GM23338 (cell line): ENCODE data around the gene FFAR3. TPM values are rescaled to one million over a fixed set of nuclear protein-coding genes. Genes with fewer than 3 reads are reported as not detected.
"Not testable (repeated sequence)": the region's sequence is repeated elsewhere in the genome, so short reads cannot be mapped to it uniquely, and the experiment has no call there.

Experiments used
- ATAC-seq: fragments of 200-7000 bp; cut with Tn5 transposase; 3 replicates; pipeline ENCODE4 v1.9.1; 2020
- DNase-seq: peaks from one replicate; pipeline ENCODE4 v3.0.0-alpha.2; 2015; ENCODE audit warnings: low spot score
- H2AFZ ChIP-seq: fragments of 200-600 bp; sonication (generic); 2 replicates; pipeline ENCODE4 v1.8.0; 2016; ENCODE audit warnings: antibody characterized with exemption, mild to moderate bottlenecking, moderate library complexity
- H3F3A ChIP-seq: fragments of 200-600 bp; sonication (generic); replicated peaks from 2 replicates; pipeline ENCODE4 v1.8.0; 2017; ENCODE audit warnings: antibody characterized with exemption, mixed run types, low read depth
- H3K27ac ChIP-seq: fragments of 200-600 bp; sonication (generic); 2 replicates; pipeline ENCODE4 v1.6.1; 2016; ENCODE audit warnings: low read depth
- H3K27me3 ChIP-seq: fragments of 200-600 bp; sonication (generic); 2 replicates; pipeline ENCODE4 v1.8.0; 2016; ENCODE audit warnings: mild to moderate bottlenecking, mixed run types, moderate library complexity; ENCODE audit not compliant: insufficient read depth
- H3K36me3 ChIP-seq: fragments of 200-600 bp; sonication (generic); 2 replicates; pipeline ENCODE4 v1.8.0; 2016; ENCODE audit warnings: mild to moderate bottlenecking; ENCODE audit not compliant: insufficient read depth
- H3K4me1 ChIP-seq: fragments of 200-600 bp; sonication (generic); 2 replicates; pipeline ENCODE4 v1.8.0; 2016; ENCODE audit warnings: mild to moderate bottlenecking, moderate library complexity; ENCODE audit not compliant: insufficient read depth
- H3K4me2 ChIP-seq: fragments of 200-600 bp; sonication (generic); 2 replicates; pipeline ENCODE4 v1.7.1; 2017; ENCODE audit warnings: mixed run types
- H3K4me3 ChIP-seq: fragments of 200-600 bp; sonication (generic); 2 replicates; pipeline ENCODE4 v1.6.1; 2016; ENCODE audit warnings: mixed run types
- H3K79me2 ChIP-seq: fragments of 200-600 bp; sonication (generic); replicated peaks from 2 replicates; pipeline ENCODE4 v1.8.0; 2017; ENCODE audit warnings: mild to moderate bottlenecking; ENCODE audit not compliant: insufficient read depth
- H3K9me2 ChIP-seq: fragments of 200-600 bp; sonication (generic); 2 replicates; pipeline ENCODE4 v1.8.0; 2017; ENCODE audit not compliant: insufficient read depth
- H4K20me1 ChIP-seq: fragments of 200-600 bp; sonication (generic); replicated peaks from 2 replicates; pipeline ENCODE4 v1.8.0; 2017; ENCODE audit warnings: mild to moderate bottlenecking; ENCODE audit not compliant: insufficient read depth
- H3K27ac Mint-ChIP-seq: 2 replicates; pipeline ENCODE4 v1.8.0; 2020; ENCODE audit warnings: inconsistent platforms, mild to moderate bottlenecking, moderate library complexity, mixed read lengths
- H3K27me3 Mint-ChIP-seq: 3 replicates; pipeline ENCODE4 v1.8.0; 2022; ENCODE audit warnings: low read depth, mild to moderate bottlenecking, moderate library complexity, mixed read lengths, inconsistent platforms; ENCODE audit not compliant: insufficient read depth, poor library complexity
- H3K36me3 Mint-ChIP-seq: 3 replicates; pipeline ENCODE4 v1.8.0; 2021; ENCODE audit warnings: low read depth, mild to moderate bottlenecking, inconsistent platforms, moderate library complexity, mixed read lengths
- H3K4me1 Mint-ChIP-seq: 3 replicates; pipeline ENCODE4 v1.8.0; 2020; ENCODE audit warnings: mild to moderate bottlenecking, inconsistent platforms, mixed read lengths
- H3K4me3 Mint-ChIP-seq: 3 replicates; pipeline ENCODE4 v1.8.0; 2021; ENCODE audit warnings: moderate library complexity, mild to moderate bottlenecking, inconsistent platforms, mixed read lengths
- H3K9me3 Mint-ChIP-seq: 3 replicates; pipeline ENCODE4 v1.8.0; 2020; ENCODE audit warnings: moderate library complexity, mild to moderate bottlenecking, inconsistent platforms, mixed read lengths
- CREB1 ChIP-seq: fragments of 250-450 bp; sonication (Bioruptor Pico); IDR thresholded peaks from 2 replicates; pipeline ENCODE4 v1.5.0; 2020; ENCODE audit warnings: low read depth, mild to moderate bottlenecking, moderate library complexity
- EZH2 ChIP-seq: fragments of 200-600 bp; sonication (generic); IDR thresholded peaks from one replicate; pipeline ENCODE4 v1.8.0; 2017; ENCODE audit warnings: antibody characterized with exemption, mild to moderate bottlenecking, low read depth; ENCODE audit not compliant: unreplicated experiment
- JUNB ChIP-seq: IDR thresholded peaks from one replicate; pipeline ENCODE4 v1.6.1; 2016; ENCODE audit warnings: antibody characterized with exemption; ENCODE audit not compliant: unreplicated experiment
- STAT1 ChIP-seq: IDR thresholded peaks from one replicate; pipeline ENCODE4 v1.6.1; 2016; ENCODE audit warnings: antibody characterized with exemption; ENCODE audit not compliant: unreplicated experiment
- ZNF331 ChIP-seq: fragments of 250-450 bp; sonication (Bioruptor Pico); IDR thresholded peaks from 2 replicates; pipeline ENCODE4 v1.5.0; 2020; ENCODE audit warnings: low read depth, mild to moderate bottlenecking, moderate library complexity
- polyA plus RNA-seq: library from polyadenylated mRNA; unstranded; fragments of >200 nt; fragmentation: Nextera tagmentation; extraction: Ambion mirVana; gene quantifications from 2 replicates; pipeline ENCODE4 v1.2.1, GENCODE V29; 2016
- total RNA-seq: library from RNA; depleted of rRNA; stranded (reverse); fragments of >200 nt; shearing (Covaris generic); gene quantifications from 2 replicates; pipeline ENCODE4 v1.2.3, GENCODE V29; 2014
- TF ChIP-seq, protein P1 (sequence below), 2 experiments: fragments of 200-600 bp in 1 of 2; sonication (generic) in 1 of 2; conservative IDR thresholded peaks; 2 replicates each; pipeline versions ENCODE4 v1.5.1 to v1.6.1; 2016 to 2017; ENCODE audit warnings: antibody characterized with exemption in 2 of 2, low read depth in 2 of 2, mild to moderate bottlenecking in 2 of 2, moderate library complexity in 1 of 2
- TF ChIP-seq, protein P2 (sequence below): IDR thresholded peaks from one replicate; pipeline ENCODE4 v1.6.1; 2018; ENCODE audit warnings: antibody characterized with exemption; ENCODE audit not compliant: unreplicated experiment

The FFAR3 gene
- total and polyA plus RNA-seq, 2 experiments from 2014 or later: 0.35 TPM; not detected in 1

DNA sequence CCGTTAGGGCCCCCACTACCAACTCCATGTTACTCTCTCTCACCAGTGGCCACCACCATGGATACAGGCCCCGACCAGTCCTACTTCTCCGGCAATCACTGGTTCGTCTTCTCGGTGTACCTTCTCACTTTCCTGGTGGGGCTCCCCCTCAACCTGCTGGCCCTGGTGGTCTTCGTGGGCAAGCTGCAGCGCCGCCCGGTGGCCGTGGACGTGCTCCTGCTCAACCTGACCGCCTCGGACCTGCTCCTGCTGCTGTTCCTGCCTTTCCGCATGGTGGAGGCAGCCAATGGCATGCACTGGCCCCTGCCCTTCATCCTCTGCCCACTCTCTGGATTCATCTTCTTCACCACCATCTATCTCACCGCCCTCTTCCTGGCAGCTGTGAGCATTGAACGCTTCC is 574 bp downstream of the FFAR3 start:
- H3K36me3 ChIP-seq, H3K4me3 Mint-ChIP-seq, H3K79me2 ChIP-seq, H3K4me1 ChIP-seq, H4K20me1 ChIP-seq, H3K4me3 ChIP-seq, H3K9me3 Mint-ChIP-seq, H3K4me1 Mint-ChIP-seq, H3K4me2 ChIP-seq, H3K27ac ChIP-seq, H3K27me3 ChIP-seq, DNase-seq, ATAC-seq, H3K36me3 Mint-ChIP-seq, H3F3A ChIP-seq, H3K9me2 ChIP-seq, H2AFZ ChIP-seq, H3K27ac Mint-ChIP-seq, H3K27me3 Mint-ChIP-seq: not testable (repeated sequence)
- TF ChIP-seq, protein P1, sequence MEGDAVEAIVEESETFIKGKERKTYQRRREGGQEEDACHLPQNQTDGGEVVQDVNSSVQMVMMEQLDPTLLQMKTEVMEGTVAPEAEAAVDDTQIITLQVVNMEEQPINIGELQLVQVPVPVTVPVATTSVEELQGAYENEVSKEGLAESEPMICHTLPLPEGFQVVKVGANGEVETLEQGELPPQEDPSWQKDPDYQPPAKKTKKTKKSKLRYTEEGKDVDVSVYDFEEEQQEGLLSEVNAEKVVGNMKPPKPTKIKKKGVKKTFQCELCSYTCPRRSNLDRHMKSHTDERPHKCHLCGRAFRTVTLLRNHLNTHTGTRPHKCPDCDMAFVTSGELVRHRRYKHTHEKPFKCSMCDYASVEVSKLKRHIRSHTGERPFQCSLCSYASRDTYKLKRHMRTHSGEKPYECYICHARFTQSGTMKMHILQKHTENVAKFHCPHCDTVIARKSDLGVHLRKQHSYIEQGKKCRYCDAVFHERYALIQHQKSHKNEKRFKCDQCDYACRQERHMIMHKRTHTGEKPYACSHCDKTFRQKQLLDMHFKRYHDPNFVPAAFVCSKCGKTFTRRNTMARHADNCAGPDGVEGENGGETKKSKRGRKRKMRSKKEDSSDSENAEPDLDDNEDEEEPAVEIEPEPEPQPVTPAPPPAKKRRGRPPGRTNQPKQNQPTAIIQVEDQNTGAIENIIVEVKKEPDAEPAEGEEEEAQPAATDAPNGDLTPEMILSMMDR (conservative IDR thresholded peaks at IDR 0.05; ENCODE audit: low read depth in 2 of 2): peak; percentile 12 to 45; a peak in 2 of 4 replicates

- H3K4me3 Mint-ChIP-seq, H3K9me2 ChIP-seq, H3K9me3 Mint-ChIP-seq, H3K27me3 ChIP-seq, H3K36me3 ChIP-seq, H3K4me3 ChIP-seq, H3K27ac ChIP-seq, H3F3A ChIP-seq, H3K4me1 Mint-ChIP-seq, H2AFZ ChIP-seq, H3K79me2 ChIP-seq, H3K4me1 ChIP-seq, H4K20me1 ChIP-seq, H3K27ac Mint-ChIP-seq, DNase-seq, H3K36me3 Mint-ChIP-seq, H3K4me2 ChIP-seq, ATAC-seq, H3K27me3 Mint-ChIP-seq: not testable (repeated sequence)
Measured at GRCh38 chr19:35359395-35359794, 1.1 kb downstream of the FFAR3 start.

- H3K27ac Mint-ChIP-seq, H3K4me3 ChIP-seq, H3K36me3 ChIP-seq, ATAC-seq, H3K27me3 Mint-ChIP-seq, H3K27ac ChIP-seq, H2AFZ ChIP-seq, H3F3A ChIP-seq, H3K9me3 Mint-ChIP-seq, DNase-seq, H3K4me2 ChIP-seq, H4K20me1 ChIP-seq, H3K4me3 Mint-ChIP-seq, H3K36me3 Mint-ChIP-seq, H3K27me3 ChIP-seq, H3K9me2 ChIP-seq, H3K79me2 ChIP-seq, H3K4me1 ChIP-seq, H3K4me1 Mint-ChIP-seq: not testable (repeated sequence)
Measured at GRCh38 chr19:35360081-35360480, 1.8 kb downstream of the FFAR3 start.

- H3K27ac Mint-ChIP-seq: no peak overlapping the region
- Histone ChIP-seq H3K27ac (no peak overlapping the region), H3K4me1 (no peaks in the 10 kb centered on the region), H3F3A (no peaks in the 10 kb centered on the region), H3K79me2 (no peaks in the 10 kb centered on the region), H3K4me2 (no peak overlapping the region), H3K4me3 (no peak overlapping the region), H3K27me3 (no peaks in the 10 kb centered on the region), H3K36me3 (no peaks in the 10 kb centered on the region), H4K20me1 (no peaks in the 10 kb centered on the region), H3K9me2 (no peaks in the 10 kb centered on the region), H2AFZ (no peak overlapping the region)
- no peak overlapping the region for H3K4me3 Mint-ChIP-seq
- H3K36me3 Mint-ChIP-seq: no peaks in the 10 kb centered on the region
- no peaks in the 10 kb centered on the region for H3K9me3 Mint-ChIP-seq
- peaks cover 5% of the 10 kb centered on the region for H3K4me1 Mint-ChIP-seq
- ATAC-seq (no peak), DNase-seq (no peak)
- H3K27me3 Mint-ChIP-seq: peaks cover 2% of the 10 kb centered on the region
- no peak for TF ChIP-seq JUNB
- TF ChIP-seq ZNF331 (CRISPR knock-in tag): no peak
- TF ChIP-seq EZH2: no peak
- TF ChIP-seq, protein P2, sequence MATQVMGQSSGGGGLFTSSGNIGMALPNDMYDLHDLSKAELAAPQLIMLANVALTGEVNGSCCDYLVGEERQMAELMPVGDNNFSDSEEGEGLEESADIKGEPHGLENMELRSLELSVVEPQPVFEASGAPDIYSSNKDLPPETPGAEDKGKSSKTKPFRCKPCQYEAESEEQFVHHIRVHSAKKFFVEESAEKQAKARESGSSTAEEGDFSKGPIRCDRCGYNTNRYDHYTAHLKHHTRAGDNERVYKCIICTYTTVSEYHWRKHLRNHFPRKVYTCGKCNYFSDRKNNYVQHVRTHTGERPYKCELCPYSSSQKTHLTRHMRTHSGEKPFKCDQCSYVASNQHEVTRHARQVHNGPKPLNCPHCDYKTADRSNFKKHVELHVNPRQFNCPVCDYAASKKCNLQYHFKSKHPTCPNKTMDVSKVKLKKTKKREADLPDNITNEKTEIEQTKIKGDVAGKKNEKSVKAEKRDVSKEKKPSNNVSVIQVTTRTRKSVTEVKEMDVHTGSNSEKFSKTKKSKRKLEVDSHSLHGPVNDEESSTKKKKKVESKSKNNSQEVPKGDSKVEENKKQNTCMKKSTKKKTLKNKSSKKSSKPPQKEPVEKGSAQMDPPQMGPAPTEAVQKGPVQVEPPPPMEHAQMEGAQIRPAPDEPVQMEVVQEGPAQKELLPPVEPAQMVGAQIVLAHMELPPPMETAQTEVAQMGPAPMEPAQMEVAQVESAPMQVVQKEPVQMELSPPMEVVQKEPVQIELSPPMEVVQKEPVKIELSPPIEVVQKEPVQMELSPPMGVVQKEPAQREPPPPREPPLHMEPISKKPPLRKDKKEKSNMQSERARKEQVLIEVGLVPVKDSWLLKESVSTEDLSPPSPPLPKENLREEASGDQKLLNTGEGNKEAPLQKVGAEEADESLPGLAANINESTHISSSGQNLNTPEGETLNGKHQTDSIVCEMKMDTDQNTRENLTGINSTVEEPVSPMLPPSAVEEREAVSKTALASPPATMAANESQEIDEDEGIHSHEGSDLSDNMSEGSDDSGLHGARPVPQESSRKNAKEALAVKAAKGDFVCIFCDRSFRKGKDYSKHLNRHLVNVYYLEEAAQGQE: no peak
- TF ChIP-seq, protein P1 (conservative IDR thresholded peaks at IDR 0.05; ENCODE audit: low read depth in 2 of 2): no peak
- TF ChIP-seq STAT1: no peak
- no peak for TF ChIP-seq CREB1
Measured at GRCh38 chr19:35360880-35361420, 2.7 kb downstream of the FFAR3 start.
